HepG2 (cell line): ENCODE results near the gene NNMT. TPM values are rescaled to one million over a fixed set of nuclear protein-coding genes. Genes with fewer than 3 reads are reported as not detected.

Experiments used
- ATAC-seq: fragments of 200-7000 bp; cut with Tn5 transposase; 3 replicates; pipeline ENCODE4 v1.9.1; 2020; ENCODE audit warnings: mild to moderate bottlenecking, moderate library complexity
- BruUV-seq: library from RNA; stranded (reverse); fragments of 400-500 nt; replicated peaks from 2 replicates; lab custom pipeline; 2021; lab: Mats Ljungman, UMichigan
- CTCF ChIA-PET: fragments of 300-600 bp; formaldehyde crosslinking; extraction: SDS; loops from one replicate; lab custom pipeline; 2021; ENCODE audit warnings: low total read pairs, inconsistent platforms, low intra/inter-chr PET ratio; lab: Yijun Ruan, JAX
- POLR2A ChIA-PET: fragments of 350-600 bp; sonication (Branson Sonifier 250); formaldehyde crosslinking; loops from one replicate; lab custom pipeline; 2020; ENCODE audit warnings: antibody characterized with exemption, inconsistent platforms; lab: Yijun Ruan, JAX
- DNase-seq: peaks from one replicate; pipeline ENCODE4 v3.0.0-alpha.2; 2015; ENCODE audit warnings: low spot score
- FAIRE-seq: peaks from 3 replicates; lab custom pipeline; 2011; peaks lifted over from hg19 to GRCh38; lab: Jason Lieb, UNC
- H2AFZ ChIP-seq: one replicate; pipeline ENCODE4 v1.6.1; 2011; ENCODE audit warnings: low read length, inconsistent platforms
- H3K27ac ChIP-seq: fragments of 300-600 bp; 3 replicates; pipeline ENCODE4 v1.8.0; 2011; ENCODE audit warnings: mixed run types, mild to moderate bottlenecking, mixed read lengths, low read length, inconsistent platforms; ENCODE audit not compliant: insufficient read depth; ENCODE audit errors: extremely low read length
- H3K27me3 ChIP-seq, 2 experiments: fragments of 200-600 bp in 1 of 2; 2 replicates in 1 of 2; 3 replicates in 1 of 2; pipeline versions ENCODE4 v1.6.0 to v1.8.0; 2011; ENCODE audit warnings: low read length in 2 of 2, mild to moderate bottlenecking in 2 of 2, moderate library complexity in 2 of 2, inconsistent platforms in 1 of 2; ENCODE audit not compliant: insufficient read depth in 2 of 2, control insufficient read depth in 1 of 2
- H3K36me3 ChIP-seq, 2 experiments: fragments of 200-600 bp in 1 of 2; replicated peaks in 1 of 2; 2 replicates in 1 of 2; 3 replicates in 1 of 2; pipeline versions ENCODE4 v1.5.1 to v1.8.0; 2011; ENCODE audit warnings: low read length in 2 of 2, inconsistent platforms in 1 of 2; ENCODE audit not compliant: insufficient read depth in 2 of 2, control insufficient read depth in 1 of 2
- H3K4me1 ChIP-seq: 2 replicates; pipeline ENCODE4 v1.5.1; 2012; ENCODE audit warnings: low read length, inconsistent platforms; ENCODE audit not compliant: insufficient read depth
- H3K4me2 ChIP-seq: 2 replicates; pipeline ENCODE4 v1.6.0; 2011; ENCODE audit warnings: low read depth, low read length, inconsistent platforms
- H3K4me3 ChIP-seq, 3 experiments: fragments of 200-600 bp in 1 of 3; sonication (generic), shearing (Covaris generic) in 1 of 3; replicated peaks in 1 of 3; 2 replicates each; pipeline ENCODE4 v1.5.1; 2011 to 2016; ENCODE audit warnings: low read length in 3 of 3, inconsistent platforms in 2 of 3, low read depth in 2 of 3, mild to moderate bottlenecking in 2 of 3, control low read depth in 1 of 3, mixed read lengths in 1 of 3; ENCODE audit not compliant: insufficient read depth in 1 of 3
- H3K79me2 ChIP-seq: one replicate; pipeline ENCODE4 v1.6.1; 2011; ENCODE audit warnings: low read length, inconsistent platforms; ENCODE audit not compliant: insufficient read depth
- H3K9ac ChIP-seq: 2 replicates; pipeline ENCODE4 v1.6.0; 2011; ENCODE audit warnings: mild to moderate bottlenecking, low read depth, low read length, inconsistent platforms; ENCODE audit not compliant: insufficient read depth
- H3K9me3 ChIP-seq: 2 replicates; pipeline ENCODE4 v1.5.1; 2012; ENCODE audit warnings: mild to moderate bottlenecking, low read length
- H4K20me1 ChIP-seq: 2 replicates; pipeline ENCODE4 v1.6.0; 2011; ENCODE audit warnings: inconsistent platforms, mild to moderate bottlenecking, low read length, moderate library complexity; ENCODE audit not compliant: insufficient read depth
- DMTF1 ChIP-seq: sonication (generic); formaldehyde crosslinking; IDR thresholded peaks from 2 replicates; pipeline ENCODE4 v1.4.0; 2020; ENCODE audit warnings: mild to moderate bottlenecking, missing genetic modification reagents
- HMGXB4 ChIP-seq, 2 experiments: sonication (generic) in 1 of 2; formaldehyde crosslinking in 1 of 2; IDR thresholded peaks; 2 replicates each; pipeline versions ENCODE4 v1.4.0 to v1.6.1; 2018 to 2020; ENCODE audit warnings: missing genetic modification reagents in 2 of 2, borderline replicate concordance in 1 of 2, low read depth in 1 of 2, mild to moderate bottlenecking in 1 of 2, missing biosample characterization in 1 of 2
- JARID2 ChIP-seq: sonication (generic); formaldehyde crosslinking; IDR thresholded peaks from 2 replicates; pipeline ENCODE4 v1.8.1; 2023; ENCODE audit warnings: missing genetic modification reagents, inconsistent platforms; ENCODE audit not compliant: insufficient replicate concordance
- JUN ChIP-seq: sonication (generic); formaldehyde crosslinking; IDR thresholded peaks from 2 replicates; pipeline ENCODE4 v1.4.0; 2020; ENCODE audit warnings: mild to moderate bottlenecking, missing genetic modification reagents
- MTA3 ChIP-seq: sonication (generic); formaldehyde crosslinking; IDR thresholded peaks from 2 replicates; pipeline ENCODE4 v1.4.0; 2020; ENCODE audit warnings: missing genetic modification reagents
- MYC ChIP-seq: sonication (generic); formaldehyde crosslinking; IDR thresholded peaks from 2 replicates; pipeline ENCODE4 v1.9.0; 2021; ENCODE audit warnings: missing genetic modification reagents, borderline replicate concordance
- ZNF138 ChIP-seq: sonication (generic); formaldehyde crosslinking; IDR thresholded peaks from 2 replicates; pipeline ENCODE4 v1.5.0; 2020; ENCODE audit warnings: mild to moderate bottlenecking, low read depth, missing genetic modification reagents
- ZNF253 ChIP-seq: sonication (generic); formaldehyde crosslinking; IDR thresholded peaks from 2 replicates; pipeline ENCODE4 v1.8.0; 2022; ENCODE audit warnings: mild to moderate bottlenecking, missing genetic modification reagents, borderline replicate concordance
- ZNF382 ChIP-seq: sonication (generic); formaldehyde crosslinking; IDR thresholded peaks from 2 replicates; pipeline ENCODE4 v1.5.0; 2020; ENCODE audit warnings: missing genetic modification reagents, mild to moderate bottlenecking, borderline replicate concordance
- WGBS: methylation state at CpG from one replicate; pipeline ENCODE4 v1.1.6; 2017; ENCODE audit warnings: low lambda C conversion rate; 5-methylcytosine and 5-hydroxymethylcytosine counted together
- in situ Hi-C: cut with HindIII; loops from 2 replicates; pipeline ENCODE4 v1.10.0; 2017; ENCODE audit warnings: low pct_unique_long_range_greater_than_20kb; ENCODE audit not compliant: extremely low pct_ligation_motif_present
- intact Hi-C: fragments of 100-400 bp; cut with micrococcal nuclease; formaldehyde crosslinking; loops from one replicate; pipeline ENCODE4 v1.10.0; 2022; ENCODE audit not compliant: unreplicated experiment
- polyA plus RNA-seq, 8 experiments: library from polyadenylated mRNA; depleted of rRNA in 3 of 8; stranded (reverse) in 7 of 8; unstranded in 1 of 8; fragments of >200 nt; fragmentation: Illumina TruSeq in 4 of 8; extraction: Trizol in 4 of 8; gene quantifications; 2 replicates each; pipeline versions ENCODE4 v1.2.1 to v1.2.3, GENCODE V29; 2011 to 2016; ENCODE audit warnings: low read depth in 4 of 8, missing spikeins in 1 of 8, mixed read lengths in 1 of 8; ENCODE audit not compliant: insufficient read depth in 1 of 8
- total RNA-seq, 5 experiments: library from RNA; depleted of rRNA; stranded (reverse); fragments of >200 nt; fragmentation: Illumina TruSeq; extraction: Trizol; gene quantifications; 2 replicates each; pipeline ENCODE4 v1.2.3, GENCODE V29; 2016; ENCODE audit warnings: low read depth in 1 of 5
- TF ChIP-seq, protein P1 (sequence below): sonication (generic); formaldehyde crosslinking; IDR thresholded peaks from 2 replicates; pipeline ENCODE4 v1.5.0; 2020; ENCODE audit warnings: missing genetic modification reagents

Gene NNMT
- total and polyA plus RNA-seq, 2 of the 13 experiments (the other 11 are each of a cell fraction or from before 2014, with no cell fraction given): 0.13 TPM; not detected in 1

GRCh38 chr11:114265122-114265878 lies 30.9 kb upstream of the NNMT start:
- in situ Hi-C loops: loop anchor here (25.0 kb wide), 1 partner anchor 453 kb away; no protein-coding TSS in a partner anchor
- H3K27me3 ChIP-seq: peaks cover under 1 to 2% of the 10 kb centered on the region in 2 experiments; a peak in 1 of 5 replicates
- no peaks in the 10 kb centered on the region for H3K4me1 ChIP-seq

More at GRCh38 chr11:114265122-114265878, 30.9 kb upstream of the NNMT start:
- no peak for FAIRE-seq
- ATAC-seq: no peak
- no peak overlapping the region for H3K27ac ChIP-seq
- no peaks in the 10 kb centered on the region for H3K9me3 ChIP-seq
- POLR2A ChIA-PET: no interaction called here
- H3K4me3 ChIP-seq: no peak overlapping the region
- BruUV-seq: no TSS peak
- no peak for DNase-seq
- no peak overlapping the region for H2AFZ ChIP-seq
- H3K4me2 ChIP-seq: no peak overlapping the region
- CTCF ChIA-PET: no interaction called here
- H4K20me1 ChIP-seq: no peaks in the 10 kb centered on the region
- intact Hi-C loops: loop anchor here (10.0 kb wide), 1 partner anchor 80 kb away; no protein-coding TSS in a partner anchor
- no peaks in the 10 kb centered on the region for H3K36me3 ChIP-seq
- no peak overlapping the region for H3K9ac ChIP-seq
- WGBS: 18% methylated on average over 8 of the region's 8 CpGs
- H3K79me2 ChIP-seq: no peaks in the 10 kb centered on the region
- TF ChIP-seq HMGXB4 (CRISPR knock-in tag; IDR thresholded peaks at IDR 0.05; ENCODE audit: borderline replicate concordance in 1 of 2, low read depth in 1 of 2) (no peak), ZNF138 (CRISPR knock-in tag) (no peak), ZNF382 (no peak), JUN (CRISPR knock-in tag) (no peak), ZNF253 (CRISPR knock-in tag) (no peak), MTA3 (no peak), DMTF1 (CRISPR knock-in tag) (no peak), MYC (CRISPR knock-in tag) (no peak), JARID2 (CRISPR knock-in tag) (no peak)
- TF ChIP-seq, protein P1, sequence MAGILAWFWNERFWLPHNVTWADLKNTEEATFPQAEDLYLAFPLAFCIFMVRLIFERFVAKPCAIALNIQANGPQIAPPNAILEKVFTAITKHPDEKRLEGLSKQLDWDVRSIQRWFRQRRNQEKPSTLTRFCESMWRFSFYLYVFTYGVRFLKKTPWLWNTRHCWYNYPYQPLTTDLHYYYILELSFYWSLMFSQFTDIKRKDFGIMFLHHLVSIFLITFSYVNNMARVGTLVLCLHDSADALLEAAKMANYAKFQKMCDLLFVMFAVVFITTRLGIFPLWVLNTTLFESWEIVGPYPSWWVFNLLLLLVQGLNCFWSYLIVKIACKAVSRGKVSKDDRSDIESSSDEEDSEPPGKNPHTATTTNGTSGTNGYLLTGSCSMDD: no peak
- TF ChIP-seq, all 625 proteins: peak for 0
